HG03521 (cell line): Measurements from ENCODE around the gene APH1A.
"Not testable (repeated sequence)": the region's sequence is repeated elsewhere in the genome, so short reads cannot be mapped to it uniquely, and the experiment has no call there.

Source experiments
- ATAC-seq: cut with Tn5 transposase; IDR thresholded peaks from one replicate; pipeline ENCODE4 v1.9.1; 2021; ENCODE audit warnings: mild to moderate bottlenecking, moderate library complexity; ENCODE audit not compliant: unreplicated experiment

The APH1A gene

DNA sequence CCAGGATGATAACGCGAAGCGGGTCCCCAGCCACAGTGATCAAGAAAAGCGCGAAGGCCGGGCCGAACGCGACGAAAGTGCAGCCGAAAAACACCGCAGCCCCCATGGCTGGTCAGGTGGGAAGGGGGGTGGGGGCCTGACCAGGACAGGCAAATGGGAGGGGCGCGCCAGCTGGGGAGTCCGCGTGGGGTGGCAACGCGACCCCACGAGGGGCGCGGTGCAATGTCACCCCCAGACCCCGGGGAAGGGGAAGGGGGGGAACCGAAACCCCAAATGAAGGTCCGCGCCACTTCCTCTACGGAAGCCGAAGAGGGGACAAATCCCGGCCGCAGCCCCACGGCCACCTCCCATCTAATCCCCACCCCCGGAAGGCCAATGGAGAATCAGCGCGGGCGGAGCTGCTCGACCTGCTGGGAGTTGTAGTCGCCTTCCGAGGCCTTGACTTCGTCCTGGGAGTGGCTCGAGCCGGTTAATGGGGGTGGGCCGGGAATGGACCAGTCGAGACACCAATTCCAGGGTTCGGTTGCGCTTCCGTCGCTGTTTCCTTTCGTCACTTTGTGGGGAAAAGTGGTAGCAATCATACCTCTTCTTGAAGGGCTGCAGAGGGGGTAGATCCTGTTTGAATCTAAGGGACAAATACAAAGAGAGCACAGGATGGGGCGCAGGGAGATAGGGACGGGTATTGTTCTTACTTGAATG, at the start of gene APH1A:
Gene APH1A (minus strand): TSS at position 312 of the 699 bp plus-strand sequence. CDS start 206 bp downstream, at position 106.
- peak; percentile 93 for ATAC-seq

- ATAC-seq = not testable (repeated sequence)
Measured at GRCh38 chr1:150314691-150315090, 45.9 kb upstream of the APH1A start.

DNA sequence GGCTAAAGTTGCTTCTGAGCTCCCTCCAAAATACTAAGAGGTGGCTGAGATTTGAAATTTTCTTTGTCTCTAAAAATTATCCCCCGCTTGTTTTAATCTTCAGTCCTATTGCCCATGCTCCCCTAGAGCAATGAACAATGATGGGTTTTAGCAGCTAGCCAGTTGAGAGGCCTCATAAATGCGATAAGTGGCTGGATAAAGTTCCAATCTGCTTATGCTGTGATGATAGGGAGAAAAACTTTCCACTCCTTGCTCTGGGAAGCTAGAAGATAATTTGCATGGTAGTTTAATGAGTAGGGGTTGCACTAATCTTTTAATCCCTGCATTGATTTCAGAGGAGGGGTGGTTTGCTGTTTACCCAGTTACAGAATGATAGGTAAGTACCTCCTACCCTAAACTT, 42.9 kb upstream of the APH1A start:
- no peak for ATAC-seq

GRCh38 chr1:150309758-150310508, 41.1 kb upstream of the APH1A start:
- no peak for ATAC-seq

DNA sequence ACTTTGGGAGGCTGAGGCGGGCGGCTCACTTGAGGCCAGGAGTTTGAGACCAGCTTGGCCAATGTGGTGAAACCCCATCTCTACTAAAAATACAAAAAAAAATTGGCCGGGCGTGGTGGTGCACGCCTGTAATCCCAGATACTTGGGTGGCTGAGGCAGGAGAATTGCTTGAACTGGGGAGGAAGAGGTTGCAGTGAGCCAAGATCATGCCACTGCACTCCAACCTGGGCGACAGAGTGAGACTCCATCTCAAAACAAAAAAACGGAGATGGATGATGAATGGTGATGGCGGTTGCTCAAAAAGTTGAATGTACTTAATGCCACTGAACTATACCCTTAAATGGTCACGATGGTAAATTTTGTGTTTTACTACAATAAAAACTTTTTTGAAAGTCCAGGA, 39.8 kb upstream of the APH1A start:
- not testable (repeated sequence) for ATAC-seq

DNA sequence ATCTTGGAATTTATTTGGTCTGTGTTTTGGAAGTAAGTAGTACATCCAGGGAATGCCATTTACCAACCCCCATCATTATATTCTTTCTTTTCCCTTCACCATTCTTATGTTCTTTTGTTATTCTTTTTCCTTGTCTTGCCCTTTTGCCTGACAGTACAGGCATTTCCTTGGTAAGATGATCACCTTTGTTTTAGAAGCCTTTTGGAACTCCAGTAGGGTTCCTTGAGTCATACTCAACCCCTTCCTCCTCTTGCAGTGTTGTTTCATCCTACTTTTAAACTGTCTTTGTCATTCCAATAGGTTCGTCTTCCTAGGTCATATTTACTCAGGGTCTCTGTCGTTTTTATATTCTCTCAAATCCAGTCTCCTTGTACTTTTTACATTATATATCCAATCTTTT, 34.1 kb upstream of the APH1A start:
- ATAC-seq = no peak

DNA sequence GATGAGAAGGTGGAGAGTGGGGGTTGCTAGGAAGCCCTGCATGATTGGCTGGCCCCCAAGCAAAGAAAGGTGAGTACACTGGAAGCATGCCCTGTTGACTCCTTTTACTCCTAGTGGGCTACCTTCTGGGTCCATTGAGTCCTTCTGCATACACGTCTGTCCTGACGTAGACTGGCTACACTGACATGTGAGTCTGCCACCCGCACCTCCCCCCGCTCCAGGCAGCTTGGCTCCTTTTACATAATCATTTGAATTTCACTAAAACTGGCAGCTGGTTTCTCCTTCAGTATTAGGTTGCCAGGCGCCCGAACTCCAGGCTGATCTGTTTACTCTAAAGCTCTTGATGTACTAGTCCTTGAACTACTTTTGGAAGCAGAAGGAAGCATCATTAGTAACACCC, 33.5 kb upstream of the APH1A start:
- ATAC-seq = no peak

DNA sequence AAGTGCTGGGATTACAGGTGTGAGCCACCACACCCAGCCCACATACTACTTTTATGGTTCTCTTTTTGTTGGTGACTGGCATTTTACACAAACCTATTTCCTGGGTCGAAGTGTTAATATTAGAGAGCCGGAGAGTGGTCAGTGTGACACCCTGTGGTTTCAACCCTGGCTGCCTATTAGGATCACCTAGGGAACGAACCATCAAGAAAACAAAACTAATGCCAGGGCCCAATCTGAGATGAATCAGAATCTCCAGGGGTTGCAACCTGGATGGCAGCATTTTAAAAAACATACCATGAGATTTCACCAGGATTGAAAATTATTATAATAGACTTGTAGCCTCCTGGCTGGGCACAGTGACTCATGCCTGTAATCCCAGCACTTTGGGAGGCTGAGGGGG, 30.9 kb upstream of the APH1A start:
- no peak for ATAC-seq

DNA sequence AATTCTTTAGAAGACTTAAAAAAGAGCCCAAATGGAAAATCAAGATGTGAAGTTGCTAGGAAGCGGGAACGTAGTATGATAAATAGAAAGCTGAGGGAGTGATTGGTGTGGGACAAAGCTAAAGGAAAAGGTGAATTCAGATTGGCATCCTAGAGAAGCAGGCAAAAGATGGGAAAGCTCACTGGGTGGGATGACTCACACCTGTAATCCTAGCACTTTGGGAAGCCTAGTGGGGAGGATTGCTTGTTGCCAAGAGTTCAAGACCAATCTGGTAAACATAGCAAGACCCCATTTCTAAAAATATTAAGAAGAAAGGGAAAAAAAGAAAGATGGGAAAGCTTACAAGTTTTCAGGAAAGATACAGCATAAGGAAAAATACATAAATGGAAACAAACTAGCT, 26.7 kb upstream of the APH1A start:
- ATAC-seq = no peak

- ATAC-seq = peak; percentile 95
Measured at GRCh38 chr1:150293433-150294253, 24.8 kb upstream of the APH1A start, which contains the start of gene MRPS21. MRPS21 (plus strand) TSS chr1:150293861; CDS start chr1:150294367, 506 bp downstream.

DNA sequence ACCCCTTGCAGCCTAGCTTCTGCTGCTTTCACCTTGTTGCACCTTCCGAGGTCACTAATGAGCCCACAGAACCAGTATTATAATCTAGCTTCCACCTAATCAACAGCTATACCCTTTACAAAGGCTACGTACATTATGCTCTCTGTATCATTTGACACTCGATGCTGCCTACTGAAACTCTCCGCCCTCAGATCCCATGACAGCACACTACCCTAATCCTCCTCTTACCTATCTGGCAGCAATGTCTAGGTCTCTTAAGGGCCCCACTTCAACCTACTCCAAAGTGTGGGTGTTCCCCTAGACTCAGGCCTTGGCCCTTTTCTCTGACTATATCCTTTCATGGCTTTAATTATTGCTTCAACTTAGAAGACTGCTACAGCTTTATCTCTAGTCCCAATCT, 20.0 kb upstream of the APH1A start:
- ATAC-seq = no peak

GRCh38 chr1:150288382-150288781, 19.6 kb upstream of the APH1A start:
- ATAC-seq = no peak

DNA sequence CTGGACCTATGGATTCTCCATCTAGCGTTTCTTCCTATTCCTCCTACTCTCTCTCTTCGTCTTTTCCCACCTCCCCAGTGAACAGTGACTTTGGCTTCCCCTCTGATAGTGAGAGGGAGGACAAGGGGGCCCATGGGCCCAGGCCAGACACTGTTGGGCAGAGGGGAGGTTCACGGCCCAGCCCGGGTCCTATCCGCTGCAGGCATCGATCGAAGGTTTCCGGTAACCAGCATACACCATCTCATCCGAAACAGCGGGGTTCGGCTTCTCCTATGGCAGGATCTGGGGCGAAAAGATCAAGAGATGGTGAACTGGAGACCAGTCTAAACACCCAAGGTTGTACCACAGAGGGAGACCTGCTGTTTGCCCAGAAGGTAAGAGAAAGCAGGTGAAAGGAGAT, 14.4 kb upstream of the APH1A start:
- ATAC-seq = no peak

DNA sequence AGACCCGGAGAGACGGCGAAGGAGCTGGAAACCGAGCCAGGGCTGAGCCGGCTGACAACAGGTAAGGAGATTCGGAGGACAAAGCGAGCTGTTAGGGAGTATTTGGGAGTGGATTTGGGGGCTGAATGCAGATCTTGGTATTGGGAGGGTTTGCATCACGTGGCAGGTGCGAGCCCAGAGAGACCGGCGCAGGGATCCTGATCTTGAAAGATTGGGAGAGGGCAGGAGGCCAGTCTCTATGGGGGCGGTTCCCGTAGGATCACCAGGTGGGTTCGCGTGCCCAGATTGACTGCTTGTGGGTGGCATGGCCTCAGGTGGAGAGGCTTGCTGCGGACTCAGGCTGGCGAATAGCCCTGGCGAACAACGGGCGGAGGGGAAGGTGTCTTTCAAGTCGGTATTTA, 13.7 kb upstream of the APH1A start:
- no peak for ATAC-seq

GRCh38 chr1:150281758-150282557, 13.1 kb upstream of the APH1A start, which contains the start of gene CIART:
CIART (plus strand) TSS chr1:150282554; CDS start chr1:150283268, 714 bp downstream.
- ATAC-seq = peak; percentile 68

- no peak for ATAC-seq
Measured at GRCh38 chr1:150281221-150281757, 12.5 kb upstream of the APH1A start.

DNA sequence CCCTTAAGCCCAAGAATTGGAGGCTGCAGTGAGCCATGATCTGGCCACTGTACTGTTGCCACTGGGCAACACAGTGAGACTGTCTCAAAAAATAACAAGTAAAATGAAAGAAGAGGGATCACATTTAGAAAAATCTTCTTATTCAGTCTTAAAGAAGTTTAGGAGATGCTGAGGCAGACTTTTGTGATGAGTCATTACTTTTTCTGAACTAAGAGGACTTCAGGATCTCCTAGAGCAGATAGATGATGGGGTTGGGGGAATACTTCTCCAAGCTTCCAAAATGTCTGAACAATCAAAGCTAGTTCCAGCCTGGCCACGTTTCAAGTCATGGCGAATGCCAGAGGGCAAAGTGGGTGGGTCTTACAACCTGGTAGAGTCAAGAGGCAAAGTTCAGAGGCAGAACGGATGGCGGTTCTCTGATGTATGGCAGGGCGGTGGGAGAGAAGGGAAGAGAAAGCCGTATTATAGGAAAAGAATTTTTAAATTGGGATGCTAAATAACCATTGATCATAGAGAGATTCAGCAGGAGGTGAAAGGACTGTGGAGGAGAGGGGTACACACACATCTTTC, 11.4 kb upstream of the APH1A start:
- ATAC-seq = no peak

DNA sequence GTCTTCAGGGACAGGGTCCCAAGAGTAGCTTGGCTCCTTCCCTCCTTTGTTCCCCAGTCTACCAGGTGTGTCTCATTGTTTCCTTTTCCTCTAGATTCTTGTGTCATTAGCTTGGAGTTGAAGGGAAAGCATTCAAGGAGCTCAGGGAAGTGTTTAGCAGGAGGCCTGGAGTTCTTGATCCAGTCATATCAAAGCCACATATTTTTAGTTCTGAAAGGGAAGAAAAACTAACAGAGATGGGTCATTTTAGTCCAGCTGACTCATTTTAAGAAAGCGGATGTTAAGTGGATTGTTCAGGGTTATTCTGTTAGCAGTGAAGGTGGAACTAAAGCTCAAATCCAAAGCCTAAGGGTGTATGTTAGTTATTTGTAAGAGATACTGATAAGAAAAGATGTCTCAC, 4.5 kb upstream of the APH1A start:
- ATAC-seq = no peak

- no peak for ATAC-seq
Measured at GRCh38 chr1:150271291-150271959, 2.6 kb upstream of the APH1A start.
